Mucosa of stomach (tissue), 1 donor: ENCODE results near the gene CUTA.
"Not testable (repeated sequence)": the region's sequence is repeated elsewhere in the genome, so short reads cannot be mapped to it uniquely, and the experiment has no call there.

ENCODE experiments used
- H3K27me3 ChIP-seq: one replicate; pipeline ENCODE4 v1.7.0; 2013; ENCODE audit warnings: mild to moderate bottlenecking, low read length; ENCODE audit not compliant: control insufficient read depth, insufficient read depth
- H3K36me3 ChIP-seq: one replicate; pipeline ENCODE4 v1.7.0; 2013; ENCODE audit warnings: low read length; ENCODE audit not compliant: control insufficient read depth, insufficient read depth
- H3K4me1 ChIP-seq: one replicate; pipeline ENCODE4 v1.7.0; 2013; ENCODE audit warnings: mild to moderate bottlenecking, low read length; ENCODE audit not compliant: control insufficient read depth, insufficient read depth
- H3K4me3 ChIP-seq: one replicate; pipeline ENCODE4 v1.7.0; 2013; ENCODE audit warnings: low read length
- H3K9ac ChIP-seq: one replicate; pipeline ENCODE4 v1.7.0; 2013; ENCODE audit warnings: mild to moderate bottlenecking, low read length, moderate library complexity
- H3K9me3 ChIP-seq: one replicate; pipeline ENCODE4 v1.7.0; 2013; ENCODE audit warnings: mild to moderate bottlenecking, low read length, moderate library complexity; ENCODE audit not compliant: control insufficient read depth
- donor health status: Pancreatic carcinoma.

Gene CUTA

GRCh38 chr6:33383427-33384185 lies 34.3 kb downstream of the CUTA start:
- H3K4me3 ChIP-seq = no peak overlapping the region
- no peaks in the 10 kb centered on the region for H3K36me3 ChIP-seq
- no peaks in the 10 kb centered on the region for H3K27me3 ChIP-seq
- H3K4me1 ChIP-seq = no peaks in the 10 kb centered on the region
- H3K9me3 ChIP-seq = no peaks in the 10 kb centered on the region
- H3K9ac ChIP-seq = no peak overlapping the region

GRCh38 chr6:33380272-33380981 lies 37.5 kb downstream of the CUTA start:
- H3K4me3 ChIP-seq = no peak overlapping the region
- no peak overlapping the region for H3K9ac ChIP-seq
- peaks cover 5% of the 10 kb centered on the region for H3K4me1 ChIP-seq
- H3K36me3 ChIP-seq = no peaks in the 10 kb centered on the region
- H3K27me3 ChIP-seq = no peaks in the 10 kb centered on the region
- no peaks in the 10 kb centered on the region for H3K9me3 ChIP-seq

GRCh38 chr6:33379184-33379583 lies 38.7 kb downstream of the CUTA start:
- H3K36me3 ChIP-seq, H3K4me3 ChIP-seq, H3K9ac ChIP-seq, H3K9me3 ChIP-seq, H3K27me3 ChIP-seq: not testable (repeated sequence)
- H3K4me1 ChIP-seq = peaks cover 17% of the 10 kb centered on the region

- Histone ChIP-seq H3K27me3 (no peaks in the 10 kb centered on the region), H3K9me3 (no peaks in the 10 kb centered on the region), H3K4me1 (peaks cover 23% of the 10 kb centered on the region), H3K9ac (no peak overlapping the region), H3K36me3 (no peaks in the 10 kb centered on the region), H3K4me3 (no peak overlapping the region)
These were observed 40.7 kb downstream of the CUTA start for GRCh38 chr6:33377171-33377570.

GRCh38 chr6:33375143-33375671 lies 42.7 kb downstream of the CUTA start:
- H3K9ac ChIP-seq = no peak overlapping the region
- no peaks in the 10 kb centered on the region for H3K36me3 ChIP-seq

GRCh38 chr6:33373960-33374910 lies 43.7 kb downstream of the CUTA start:
- no peak overlapping the region for H3K4me3 ChIP-seq
- H3K36me3 ChIP-seq = no peaks in the 10 kb centered on the region
- H3K4me1 ChIP-seq = peaks cover 23% of the 10 kb centered on the region
- H3K27me3 ChIP-seq = no peaks in the 10 kb centered on the region
- H3K9ac ChIP-seq = no peak overlapping the region
- H3K9me3 ChIP-seq = no peaks in the 10 kb centered on the region

More at GRCh38 chr6:33375143-33375671, 42.7 kb downstream of the CUTA start:
- Histone ChIP-seq H3K9me3 (no peaks in the 10 kb centered on the region), H3K27me3 (no peaks in the 10 kb centered on the region), H3K4me1 (peaks cover 23% of the 10 kb centered on the region), H3K4me3 (no peak overlapping the region)

GRCh38 chr6:33372526-33373123 lies 45.3 kb downstream of the CUTA start:
- Histone ChIP-seq H3K9ac (no peak overlapping the region), H3K4me3 (no peak overlapping the region), H3K27me3 (no peaks in the 10 kb centered on the region), H3K9me3 (no peaks in the 10 kb centered on the region), H3K36me3 (no peaks in the 10 kb centered on the region), H3K4me1 (peaks cover 23% of the 10 kb centered on the region)

- not testable (repeated sequence) for H3K36me3 ChIP-seq, H3K9ac ChIP-seq, H3K4me3 ChIP-seq, H3K27me3 ChIP-seq, H3K9me3 ChIP-seq
- peaks cover 23% of the 10 kb centered on the region for H3K4me1 ChIP-seq
These were observed 46.0 kb downstream of the CUTA start for GRCh38 chr6:33371901-33372300.

GRCh38 chr6:33367715-33368025 lies 50.2 kb downstream of the CUTA start:
- H3K4me1 ChIP-seq, H3K27me3 ChIP-seq, H3K9me3 ChIP-seq, H3K4me3 ChIP-seq, H3K9ac ChIP-seq, H3K36me3 ChIP-seq: not testable (repeated sequence)

- H3K4me1 ChIP-seq = no peaks in the 10 kb centered on the region
These were observed 50.7 kb downstream of the CUTA start for GRCh38 chr6:33367009-33367714.

More at GRCh38 chr6:33367009-33367714, 50.7 kb downstream of the CUTA start:
- no peak overlapping the region for H3K4me3 ChIP-seq
- no peaks in the 10 kb centered on the region for H3K27me3 ChIP-seq
- H3K36me3 ChIP-seq = no peaks in the 10 kb centered on the region
- H3K9ac ChIP-seq = no peak overlapping the region
- H3K9me3 ChIP-seq = no peaks in the 10 kb centered on the region
